GM19238 (cell line): ENCODE measurements around the gene DXO.
A peak's percentile ranks its signal among the peaks of the same experiment; 100 is the strongest.
"Not testable (repeated sequence)": the region's sequence is repeated elsewhere in the genome, so short reads cannot be mapped to it uniquely, and the experiment has no call there.

ENCODE experiments used
- DNase-seq: peaks from one replicate; pipeline ENCODE4 v3.0.0; 2011; ENCODE audit warnings: low spot score; ENCODE audit not compliant: insufficient read length

DXO gene

GRCh38 chr6:31958741-31959739 is 12.9 kb downstream of the DXO start, which contains the start of the genes NELFE and SKIC2:
TSS of gene NELFE (minus strand) at chr6:31958971. CDS start at chr6:31958446, 525 bp downstream.
TSS of gene SKIC2 (plus strand) at chr6:31959175. CDS start at chr6:31959193, 18 bp downstream.
- peak; percentile 100 for DNase-seq

- no peak for DNase-seq
These were observed 13.6 kb downstream of the DXO start for GRCh38 chr6:31958412-31958740.

DNA sequence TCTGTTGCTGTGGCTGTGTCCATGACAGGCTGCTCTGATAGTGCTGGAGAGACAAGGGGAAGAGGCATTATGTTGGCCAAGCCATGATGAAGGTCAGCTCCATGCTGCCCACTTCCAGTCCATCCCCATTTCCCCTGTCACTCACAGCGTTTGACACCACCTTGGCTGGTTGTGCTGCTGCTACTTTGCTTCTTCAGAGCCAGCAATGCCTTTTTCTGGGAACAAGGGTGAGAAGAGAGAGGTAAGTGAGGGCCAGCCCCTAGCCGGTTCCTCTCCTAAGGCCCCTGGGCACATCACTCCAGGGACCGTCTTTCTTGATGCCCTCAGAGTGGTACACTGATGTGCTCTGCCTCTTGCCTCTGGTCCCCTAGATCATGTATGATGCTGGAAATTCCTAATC is 15.1 kb downstream of the DXO start:
- no peak for DNase-seq

- DNase-seq = no peak
These were observed 17.4 kb downstream of the DXO start for GRCh38 chr6:31954511-31954910.

DNA sequence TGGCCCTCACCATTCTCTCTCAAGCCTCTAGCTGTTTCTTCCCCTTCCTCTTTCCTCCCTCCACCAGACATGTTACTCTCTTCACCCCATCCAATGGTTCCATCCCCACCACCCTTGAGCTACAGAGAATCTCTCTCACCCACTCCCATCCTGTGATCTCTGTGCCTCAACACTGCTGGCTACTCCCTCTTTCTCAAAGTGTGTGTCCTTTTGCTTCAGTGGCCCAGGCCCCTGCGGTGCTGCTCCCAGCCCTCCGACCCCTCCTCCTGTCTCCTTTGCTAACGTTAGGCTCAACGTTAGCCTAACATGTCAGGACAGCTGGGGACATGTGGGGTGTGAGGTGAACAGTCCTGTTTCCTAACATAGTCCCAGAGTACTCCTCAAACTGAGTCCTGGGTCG is 19.0 kb downstream of the DXO start:
- DNase-seq = no peak

GRCh38 chr6:31952140-31952805 is 19.7 kb downstream of the DXO start:
- DNase-seq = no peak

DNA sequence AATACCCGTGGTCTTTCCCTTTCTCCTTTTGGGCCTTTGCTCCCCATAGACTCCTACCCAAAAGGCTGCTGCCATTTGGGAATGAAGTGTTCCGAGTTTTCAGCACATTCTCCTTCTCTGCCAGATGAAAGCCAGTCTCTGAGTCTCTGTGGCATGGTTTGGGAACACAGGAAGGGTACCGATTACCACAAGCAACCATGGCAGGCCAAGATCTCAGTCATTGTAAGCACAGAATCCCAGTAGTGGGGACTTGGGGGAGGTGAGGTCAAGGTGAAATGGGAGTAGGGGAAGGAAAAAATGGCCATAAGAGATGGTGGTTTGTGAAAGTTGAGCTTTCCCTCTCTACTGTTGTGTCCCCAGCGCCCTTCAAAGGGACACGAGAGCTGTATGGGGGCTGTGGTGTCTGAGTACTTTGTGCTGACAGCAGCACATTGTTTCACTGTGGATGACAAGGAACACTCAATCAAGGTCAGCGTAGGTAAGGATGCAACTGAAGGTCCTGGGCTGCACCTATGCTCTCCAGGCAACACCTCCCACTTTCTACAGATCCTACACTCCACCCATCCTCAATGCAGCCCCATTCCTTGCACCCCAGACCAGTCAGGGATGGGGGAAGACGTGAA is 21.9 kb downstream of the DXO start:
- DNase-seq = no peak

- DNase-seq = no peak
These were observed 23.1 kb downstream of the DXO start for GRCh38 chr6:31948753-31949413.

- no peak for DNase-seq
These were observed 23.6 kb downstream of the DXO start for GRCh38 chr6:31948306-31948705.

DNA sequence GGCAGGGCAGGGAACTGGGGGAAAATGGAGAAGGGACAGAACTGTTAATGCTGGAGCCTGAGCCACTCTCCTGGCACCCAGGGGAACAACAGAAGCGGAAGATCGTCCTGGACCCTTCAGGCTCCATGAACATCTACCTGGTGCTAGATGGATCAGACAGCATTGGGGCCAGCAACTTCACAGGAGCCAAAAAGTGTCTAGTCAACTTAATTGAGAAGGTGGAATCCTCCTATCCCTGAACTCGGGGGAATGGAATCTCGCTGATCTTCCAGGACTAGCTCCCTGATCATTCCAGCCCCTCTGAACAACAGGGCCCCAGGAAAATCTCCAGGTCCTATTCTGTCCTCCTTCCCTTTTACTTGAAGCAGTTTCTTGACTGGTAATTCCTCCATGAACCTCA is 24.1 kb downstream of the DXO start:
- no peak for DNase-seq

DNA sequence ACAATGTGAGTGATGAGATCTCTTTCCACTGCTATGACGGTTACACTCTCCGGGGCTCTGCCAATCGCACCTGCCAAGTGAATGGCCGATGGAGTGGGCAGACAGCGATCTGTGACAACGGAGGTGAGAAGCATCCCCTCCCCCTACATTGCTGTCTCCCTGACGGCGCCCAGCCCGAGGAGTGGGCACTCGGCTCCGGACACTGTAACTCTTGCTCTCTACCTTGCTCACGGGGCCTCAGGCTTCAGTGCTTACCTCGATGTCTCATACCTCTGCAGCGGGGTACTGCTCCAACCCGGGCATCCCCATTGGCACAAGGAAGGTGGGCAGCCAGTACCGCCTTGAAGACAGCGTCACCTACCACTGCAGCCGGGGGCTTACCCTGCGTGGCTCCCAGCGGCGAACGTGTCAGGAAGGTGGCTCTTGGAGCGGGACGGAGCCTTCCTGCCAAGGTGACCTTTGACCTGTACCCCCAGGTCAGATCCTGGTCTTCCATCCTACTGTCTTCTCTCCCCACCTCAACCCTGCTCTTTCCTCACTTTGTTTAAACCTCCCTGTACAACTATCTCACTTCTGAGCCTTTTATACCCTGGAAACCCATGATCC is 24.8 kb downstream of the DXO start:
- DNase-seq = no peak

DNA sequence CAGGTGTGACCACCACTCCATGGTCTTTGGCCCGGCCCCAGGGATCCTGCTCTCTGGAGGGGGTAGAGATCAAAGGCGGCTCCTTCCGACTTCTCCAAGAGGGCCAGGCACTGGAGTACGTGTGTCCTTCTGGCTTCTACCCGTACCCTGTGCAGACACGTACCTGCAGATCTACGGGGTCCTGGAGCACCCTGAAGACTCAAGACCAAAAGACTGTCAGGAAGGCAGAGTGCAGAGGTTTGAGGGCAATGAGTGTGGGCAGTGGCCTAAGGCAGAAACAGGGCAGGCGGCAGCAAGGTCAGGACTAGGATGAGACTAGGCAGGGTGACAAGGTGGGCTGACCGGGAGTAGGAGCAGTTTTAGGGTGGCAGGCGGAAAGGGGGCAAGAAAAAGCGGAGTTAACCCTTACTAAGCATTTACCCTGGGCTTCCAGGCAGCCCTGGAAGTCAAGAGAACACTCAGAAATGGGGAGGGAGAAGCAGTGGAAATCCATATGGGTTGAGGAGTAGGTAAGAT is 25.5 kb downstream of the DXO start:
- no peak for DNase-seq

DNA sequence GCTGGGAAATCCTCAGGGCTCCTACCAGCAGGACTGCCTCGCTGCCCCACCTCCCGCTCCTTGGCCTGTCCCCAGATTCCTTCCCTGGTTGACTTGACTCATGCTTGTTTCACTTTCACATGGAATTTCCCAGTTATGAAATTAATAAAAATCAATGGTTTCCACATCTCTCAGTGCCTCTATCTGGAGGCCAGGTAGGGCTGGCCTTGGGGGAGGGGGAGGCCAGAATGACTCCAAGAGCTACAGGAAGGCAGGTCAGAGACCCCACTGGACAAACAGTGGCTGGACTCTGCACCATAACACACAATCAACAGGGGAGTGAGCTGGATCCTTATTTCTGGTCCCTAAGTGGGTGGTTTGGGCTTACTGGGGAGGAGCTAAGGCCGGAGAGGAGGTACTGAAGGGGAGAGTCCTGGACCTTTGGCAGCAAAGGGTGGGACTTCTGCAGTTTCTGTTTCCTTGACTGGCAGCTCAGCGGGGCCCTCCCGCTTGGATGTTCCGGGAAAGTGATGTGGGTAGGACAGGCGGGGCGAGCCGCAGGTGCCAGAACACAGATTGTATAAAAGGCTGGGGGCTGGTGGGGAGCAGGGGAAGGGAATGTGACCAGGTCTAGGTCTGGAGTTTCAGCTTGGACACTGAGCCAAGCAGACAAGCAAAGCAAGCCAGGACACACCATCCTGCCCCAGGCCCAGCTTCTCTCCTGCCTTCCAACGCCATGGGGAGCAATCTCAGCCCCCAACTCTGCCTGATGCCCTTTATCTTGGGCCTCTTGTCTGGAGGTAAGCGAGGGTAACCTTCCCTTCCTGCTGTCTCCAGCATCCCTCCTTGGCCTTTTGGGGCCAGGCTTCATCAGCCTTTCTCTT is 26.2 kb downstream of the DXO start, which contains the start of gene CFB:
Gene CFB (plus strand): TSS at position 589 of the 863 bp plus-strand sequence. CDS start 127 bp downstream, at position 716.
- DNase-seq = no peak

DNA sequence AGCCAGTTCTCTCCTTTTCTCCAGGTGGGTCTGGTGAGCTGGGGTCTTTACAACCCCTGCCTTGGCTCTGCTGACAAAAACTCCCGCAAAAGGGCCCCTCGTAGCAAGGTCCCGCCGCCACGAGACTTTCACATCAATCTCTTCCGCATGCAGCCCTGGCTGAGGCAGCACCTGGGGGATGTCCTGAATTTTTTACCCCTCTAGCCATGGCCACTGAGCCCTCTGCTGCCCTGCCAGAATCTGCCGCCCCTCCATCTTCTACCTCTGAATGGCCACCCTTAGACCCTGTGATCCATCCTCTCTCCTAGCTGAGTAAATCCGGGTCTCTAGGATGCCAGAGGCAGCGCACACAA is 26.8 kb downstream of the DXO start:
- DNase-seq = no peak

GRCh38 chr6:31943742-31944141 is 28.2 kb downstream of the DXO start:
- DNase-seq = no peak

DNA sequence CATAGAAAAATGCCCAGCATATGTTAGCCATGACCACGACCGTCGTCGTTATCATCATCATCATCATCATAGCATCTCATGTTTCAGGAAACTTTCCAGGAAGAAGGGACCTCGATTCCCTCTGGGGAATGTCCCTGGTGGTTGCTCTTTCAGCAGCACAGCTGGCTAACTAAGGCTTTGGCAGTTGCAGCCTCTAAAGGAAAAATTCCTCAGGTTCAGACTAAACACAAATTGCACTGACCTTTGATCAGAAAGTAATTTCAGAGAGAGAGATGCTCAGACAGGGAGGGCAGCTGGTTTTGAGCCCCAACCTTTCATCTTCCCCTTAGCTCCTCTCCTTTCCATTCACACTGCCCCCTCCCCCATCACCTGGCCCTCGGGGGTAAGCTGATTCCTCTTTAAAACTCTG is 31.7 kb downstream of the DXO start:
- no peak for DNase-seq

DNA sequence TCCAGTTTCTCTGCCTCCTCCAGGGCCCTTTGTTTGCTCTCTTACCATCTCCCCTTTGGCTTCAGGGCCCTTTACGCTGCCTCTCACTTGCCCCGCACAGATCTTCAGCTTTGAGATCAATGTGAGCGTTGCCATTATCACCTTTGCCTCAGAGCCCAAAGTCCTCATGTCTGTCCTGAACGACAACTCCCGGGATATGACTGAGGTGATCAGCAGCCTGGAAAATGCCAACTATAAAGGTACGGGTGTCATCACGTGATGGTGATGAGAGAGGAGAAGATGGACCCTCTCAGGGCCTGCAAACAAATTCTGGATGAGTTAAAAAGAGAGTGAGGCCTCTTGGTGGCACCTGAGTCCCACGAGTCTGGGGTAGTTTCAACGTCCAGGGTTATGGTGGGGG is 36.1 kb downstream of the DXO start:
- no peak for DNase-seq

DNA sequence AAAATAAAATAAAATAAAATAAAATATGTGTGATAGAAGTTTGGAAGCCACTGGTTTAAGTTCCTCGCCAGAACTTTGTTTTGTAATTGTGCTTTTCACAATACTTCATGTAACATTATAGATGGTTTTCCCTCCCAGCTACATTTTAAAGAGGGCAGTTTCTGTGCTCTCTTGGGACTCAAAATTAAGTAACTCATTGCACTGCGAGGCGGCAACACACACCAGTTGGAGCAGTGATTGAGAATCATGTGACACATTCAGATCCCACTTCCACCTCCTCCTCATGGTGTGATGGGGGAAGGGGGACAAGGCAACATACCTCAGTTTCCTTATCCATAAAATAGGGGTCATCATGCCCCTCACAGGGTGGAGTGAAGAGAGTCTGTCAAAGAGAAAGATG is 36.9 kb downstream of the DXO start:
- DNase-seq = no peak

- no peak for DNase-seq
These were observed 38.4 kb downstream of the DXO start for GRCh38 chr6:31933537-31933936.

- not testable (repeated sequence) for DNase-seq
These were observed 39.8 kb downstream of the DXO start for GRCh38 chr6:31932137-31932536.
